Stimulated activated CD4-positive, alpha-beta T cell treated with anti-CD3 and anti-CD28 coated beads, TNF-alpha, amount 100 ng/mL, for 24 hours (primary cell): ENCODE measurements around the gene DNAJC5.
"Not testable (repeated sequence)": the region's sequence is repeated elsewhere in the genome, so short reads cannot be mapped to it uniquely, and the experiment has no call there.

Experiments used
- DNase-seq, 3 experiments: peaks; one replicate each; pipeline ENCODE4 v3.0.0-alpha.2; 2020; ENCODE audit warnings: low read depth in 3 of 3

Gene DNAJC5

DNA sequence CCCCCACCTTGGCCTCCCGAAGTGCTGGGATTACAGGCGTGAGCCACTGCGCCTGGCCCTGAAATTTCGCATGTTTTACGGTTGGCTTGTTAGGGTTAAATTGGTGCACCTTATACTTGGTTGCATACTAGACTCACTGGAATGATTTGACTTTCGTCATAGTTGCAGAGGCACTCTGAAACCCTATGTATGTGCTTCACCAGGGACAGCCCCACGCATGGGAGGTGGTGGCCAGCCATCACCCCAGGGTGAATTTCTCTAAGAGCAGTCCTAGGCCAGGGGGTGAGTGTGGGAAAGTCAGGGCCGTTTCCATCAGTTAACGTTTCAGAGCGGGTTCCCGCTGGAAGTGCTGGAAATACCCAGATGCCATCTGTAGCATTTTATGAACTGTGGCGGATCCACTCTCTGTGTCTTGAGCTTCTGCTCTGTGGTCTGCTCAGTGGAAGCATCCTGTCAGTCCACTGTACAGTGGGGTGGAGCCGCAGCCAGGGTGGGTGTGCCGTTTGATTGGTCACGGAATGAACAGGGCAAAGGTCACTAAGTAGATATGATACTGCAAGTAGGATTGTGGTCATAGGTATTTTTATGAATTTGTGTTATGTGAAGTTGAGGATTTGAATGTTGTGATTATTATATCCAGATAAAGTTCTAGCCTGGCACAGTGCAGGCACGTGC is 13.2 kb downstream of the DNAJC5 start:
- no peak for DNase-seq

DNA sequence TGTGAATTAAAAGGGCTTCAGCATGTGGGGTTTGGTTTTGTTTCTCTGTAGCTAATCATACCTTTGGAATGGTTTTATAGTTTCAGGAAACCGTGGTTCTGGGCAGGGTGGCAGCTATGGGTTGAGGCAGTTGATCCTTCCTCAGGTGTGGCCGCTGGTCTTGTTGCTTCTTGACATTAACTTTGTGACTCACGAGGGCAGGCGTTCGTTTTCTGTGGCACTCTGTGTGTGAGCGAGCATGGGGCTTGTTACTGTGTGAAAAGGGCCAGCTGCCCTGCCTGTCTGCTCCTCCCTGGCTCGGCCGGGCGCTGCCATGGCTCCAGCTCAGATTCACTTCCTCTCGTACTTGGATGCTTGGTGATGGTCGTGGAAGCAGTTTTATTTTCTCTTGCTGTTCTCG is 16.2 kb downstream of the DNAJC5 start:
- DNase-seq: no peak

DNA sequence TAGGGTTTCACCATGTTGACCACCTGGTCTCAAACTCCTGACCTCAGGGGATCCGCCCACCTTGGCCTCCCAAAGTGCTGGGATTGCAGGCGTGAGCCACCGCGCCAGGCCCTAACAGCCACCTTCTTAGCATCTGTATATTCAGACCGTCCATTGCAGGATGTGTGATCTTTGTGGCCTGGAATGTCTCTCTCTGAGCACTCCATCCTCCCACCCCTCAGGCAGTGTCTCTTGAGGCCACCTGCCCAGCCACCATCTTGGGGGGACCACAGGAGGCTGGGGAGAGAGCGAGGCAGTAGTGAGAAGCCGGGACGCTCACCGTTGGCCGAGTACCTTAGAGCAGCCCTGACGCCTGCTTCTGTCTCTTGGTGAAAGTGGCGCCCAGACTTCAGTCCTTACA is 18.8 kb downstream of the DNAJC5 start:
- DNase-seq: no peak

DNA sequence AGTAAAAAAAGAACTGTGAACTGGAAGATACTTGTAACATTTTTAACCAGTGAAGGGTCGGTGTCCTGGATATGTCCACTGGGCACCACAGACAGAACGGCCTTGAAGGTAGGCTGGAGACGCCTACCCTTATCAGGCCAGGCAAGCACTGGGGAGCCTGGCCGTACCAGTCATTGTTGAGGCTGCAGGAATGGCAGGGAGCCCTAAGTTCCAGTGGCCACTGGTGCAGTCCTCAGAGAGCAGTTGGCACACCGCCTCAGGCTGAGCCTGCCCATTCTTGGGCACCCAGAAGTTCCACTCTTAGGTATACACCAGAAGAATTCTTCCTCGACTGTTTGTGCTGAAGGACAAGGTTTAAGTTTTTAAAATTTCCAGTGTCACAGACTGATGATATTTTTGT is 20.5 kb downstream of the DNAJC5 start:
- DNase-seq: no peak

DNA sequence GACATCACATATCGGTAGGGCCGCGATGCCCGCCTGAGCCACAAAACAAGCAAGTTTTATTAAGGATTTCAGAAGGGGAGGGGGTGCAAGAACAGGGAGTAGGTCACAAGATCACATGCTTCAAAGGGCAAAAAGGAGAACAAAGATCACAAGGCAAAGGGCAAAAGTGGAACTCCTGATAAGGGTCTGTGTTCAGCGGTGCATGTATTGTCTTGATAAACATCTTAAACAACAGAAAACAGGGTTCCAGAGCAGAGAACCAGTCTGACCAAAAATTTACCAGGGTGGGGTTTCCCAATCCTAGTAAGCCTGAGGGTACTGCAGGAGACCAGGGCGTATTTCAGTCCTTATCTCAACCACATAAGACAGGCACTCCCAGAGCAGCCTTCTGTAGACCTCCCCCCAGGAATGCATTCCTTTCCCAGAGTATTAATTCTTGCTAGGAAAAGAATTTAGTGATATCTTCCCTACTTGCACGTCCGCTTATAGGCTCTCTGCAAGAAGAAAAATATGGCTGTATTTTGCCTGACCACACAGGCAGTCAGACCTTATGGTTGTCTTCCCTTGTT is 21.5 kb downstream of the DNAJC5 start:
- DNase-seq: not testable (repeated sequence)

- no peak for DNase-seq
These were observed 22.9 kb downstream of the DNAJC5 start for GRCh38 chr20:63917811-63918210.

- no peak for DNase-seq
These were observed 24.2 kb downstream of the DNAJC5 start for GRCh38 chr20:63919130-63919529.

DNA sequence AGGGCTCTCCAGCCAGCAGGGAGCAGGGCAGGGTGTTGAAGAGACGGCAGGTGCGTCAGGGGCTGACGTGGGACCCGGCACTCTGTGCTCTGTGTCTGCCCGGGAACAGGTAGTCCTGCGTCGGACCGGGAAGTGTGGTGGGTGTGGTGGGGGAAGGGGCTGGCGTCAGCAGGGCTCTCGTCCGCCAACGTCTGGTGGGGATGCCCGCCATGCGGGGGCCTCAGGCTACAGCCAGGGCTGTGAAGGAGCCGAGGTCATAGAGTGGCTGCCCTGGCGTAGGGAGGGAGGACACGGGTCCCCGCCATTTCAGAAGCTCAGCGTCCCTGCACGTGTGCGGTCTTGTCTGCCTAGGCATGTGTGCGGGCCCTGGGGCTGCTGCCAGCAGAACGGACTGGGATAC is 25.3 kb downstream of the DNAJC5 start:
- no peak for DNase-seq

GRCh38 chr20:63923651-63924050 is 28.7 kb downstream of the DNAJC5 start:
- DNase-seq: no peak

DNA sequence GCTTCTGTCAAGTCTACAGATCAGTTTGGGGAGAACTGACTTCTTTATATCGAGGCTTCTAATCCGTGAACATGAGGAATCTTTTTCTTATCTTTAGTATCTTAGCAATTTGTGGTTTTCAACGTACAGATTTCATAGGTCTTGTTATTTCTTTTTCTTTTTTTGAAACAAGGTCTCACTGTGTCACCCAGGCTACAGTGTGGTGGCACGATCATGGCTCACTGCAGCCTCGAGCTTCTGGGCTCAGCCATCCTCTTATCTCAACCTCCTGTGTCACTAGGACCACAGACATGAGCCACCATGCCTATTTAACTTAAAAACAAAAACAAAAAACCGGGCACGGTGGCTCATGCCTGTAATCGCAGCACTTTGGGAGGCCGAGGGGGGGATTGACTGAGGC is 29.3 kb downstream of the DNAJC5 start:
- DNase-seq: no peak

- no peak for DNase-seq
These were observed 31.4 kb downstream of the DNAJC5 start for GRCh38 chr20:63926298-63926697.

DNA sequence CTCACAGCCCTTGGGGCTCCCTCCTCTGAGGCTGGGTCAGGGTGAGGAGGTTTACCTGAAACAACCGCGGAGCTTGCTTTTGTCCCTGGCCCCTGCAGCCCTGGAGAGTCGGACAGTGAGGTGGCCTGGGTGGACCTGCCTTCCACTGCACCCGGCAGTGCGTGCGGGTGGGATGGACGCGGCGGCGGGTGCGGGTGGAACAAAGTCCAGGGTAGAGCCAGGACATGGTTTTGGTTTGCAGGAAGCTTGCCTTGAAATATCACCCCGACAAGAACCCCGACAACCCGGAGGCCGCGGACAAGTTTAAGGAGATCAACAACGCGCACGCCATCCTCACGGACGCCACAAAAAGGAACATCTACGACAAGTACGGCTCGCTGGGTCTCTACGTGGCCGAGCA is 34.1 kb downstream of the DNAJC5 start:
- no peak for DNase-seq

DNA sequence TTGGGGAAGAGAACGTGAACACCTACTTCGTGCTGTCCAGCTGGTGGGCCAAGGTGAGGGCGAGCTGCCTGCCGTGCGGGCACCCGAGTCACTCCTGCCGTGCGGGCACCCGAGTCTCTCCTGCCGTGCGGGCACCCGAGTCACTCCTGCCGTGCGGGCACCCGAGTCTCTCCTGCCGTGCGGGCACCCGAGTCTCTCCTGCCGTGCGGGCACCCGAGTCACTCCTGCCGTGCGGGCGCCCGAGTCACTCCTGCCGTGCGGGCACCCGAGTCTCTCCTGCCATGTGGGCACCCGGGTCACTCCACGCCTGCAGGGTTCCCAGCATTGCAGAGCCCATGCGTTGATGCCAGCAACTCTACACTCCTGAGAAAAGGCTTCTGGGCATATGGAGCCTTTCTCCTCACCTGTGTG is 34.6 kb downstream of the DNAJC5 start:
- DNase-seq: not testable (repeated sequence)

DNA sequence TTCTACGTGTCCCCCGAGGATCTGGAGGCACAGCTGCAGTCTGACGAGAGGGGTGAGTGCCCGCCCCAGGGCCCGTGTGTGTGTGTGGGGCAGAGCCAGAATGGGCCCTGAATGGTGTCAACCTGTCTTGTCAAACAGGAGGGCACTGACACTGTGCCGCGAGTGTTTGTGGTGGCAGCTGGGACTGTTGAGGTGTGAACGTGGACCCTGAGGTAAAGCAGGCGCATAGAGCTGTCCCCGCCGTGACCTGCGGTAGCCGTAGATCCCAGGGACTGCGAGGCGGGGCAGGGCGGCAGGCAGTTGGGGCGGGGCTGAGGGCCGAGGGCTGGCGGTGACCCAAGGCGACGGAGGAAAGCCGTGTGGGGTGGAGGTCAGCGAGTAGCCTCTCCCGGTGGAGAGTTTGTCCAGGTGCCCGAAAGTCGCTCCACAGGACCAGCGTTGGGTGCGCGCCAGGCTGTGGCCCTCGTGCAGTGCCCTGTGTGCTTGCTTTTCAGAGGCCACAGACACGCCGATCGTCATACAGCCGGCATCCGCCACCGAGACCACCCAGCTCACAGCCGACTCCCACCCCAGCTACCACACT is 36.1 kb downstream of the DNAJC5 start:
- no peak for DNase-seq

DNA sequence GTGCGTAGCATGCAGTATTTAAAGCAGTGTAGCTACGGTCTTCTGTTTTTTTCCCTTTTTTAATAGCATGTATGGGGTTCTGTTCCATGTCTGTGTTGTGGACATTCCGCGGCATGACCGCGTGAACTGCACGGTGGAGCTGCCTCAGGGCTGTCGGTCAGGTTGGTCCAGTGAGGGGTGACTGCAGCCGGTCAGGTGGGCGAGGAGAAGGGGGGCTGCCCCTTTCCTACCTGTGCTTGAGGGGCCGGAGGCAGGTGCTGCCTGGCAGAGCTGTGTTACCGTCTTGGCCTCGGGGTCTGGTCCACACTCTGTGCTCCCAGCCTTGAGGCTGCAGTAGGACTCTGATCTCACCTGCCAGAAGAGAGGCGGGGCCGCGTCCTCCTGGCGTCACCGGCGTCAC is 36.8 kb downstream of the DNAJC5 start:
- DNase-seq: no peak

- no peak for DNase-seq
These were observed 37.8 kb downstream of the DNAJC5 start for GRCh38 chr20:63932606-63933160.

- DNase-seq: no peak
These were observed 38.7 kb downstream of the DNAJC5 start for GRCh38 chr20:63933646-63934045.

DNA sequence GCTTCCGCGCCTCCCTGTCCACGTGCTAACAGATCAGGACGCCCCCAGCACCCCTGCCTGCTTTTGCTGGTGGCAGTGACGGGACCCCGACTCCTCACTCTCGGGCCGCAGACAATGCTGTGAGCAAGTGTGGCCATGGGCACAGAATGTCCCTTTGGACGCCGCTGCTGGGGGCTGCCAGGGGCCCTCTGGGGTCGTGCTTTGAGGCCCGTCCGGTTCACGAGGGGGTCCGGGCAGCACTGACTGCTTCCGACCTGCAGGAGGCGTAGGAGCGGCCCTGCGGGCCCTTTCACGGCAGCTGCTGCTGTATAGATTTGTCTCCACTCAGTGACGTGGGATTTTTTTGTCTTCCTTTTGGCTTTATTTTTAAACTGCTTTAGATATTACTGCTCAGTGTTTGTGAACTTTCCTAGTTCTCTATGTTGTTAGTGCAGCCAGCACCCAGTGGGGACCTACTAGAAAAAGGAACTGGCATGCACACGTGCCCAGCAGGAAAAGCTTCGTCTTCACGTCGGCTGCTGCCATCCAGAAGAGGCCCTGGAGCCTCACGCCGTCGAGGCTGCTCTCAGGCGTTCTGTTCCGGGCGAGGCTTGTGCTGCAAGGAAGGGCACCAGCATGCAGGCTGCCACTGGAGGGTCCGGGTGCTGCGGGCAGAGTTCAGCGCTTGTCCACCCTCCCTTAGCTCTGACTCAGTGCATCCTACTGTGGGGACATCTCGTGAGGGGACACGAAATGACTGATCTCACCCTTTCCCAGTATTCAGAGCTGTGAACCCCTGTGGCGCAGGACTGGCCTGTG is 39.5 kb downstream of the DNAJC5 start:
- DNase-seq: no peak

GRCh38 chr20:63935447-63935846 is 40.5 kb downstream of the DNAJC5 start:
- DNase-seq: no peak

DNA sequence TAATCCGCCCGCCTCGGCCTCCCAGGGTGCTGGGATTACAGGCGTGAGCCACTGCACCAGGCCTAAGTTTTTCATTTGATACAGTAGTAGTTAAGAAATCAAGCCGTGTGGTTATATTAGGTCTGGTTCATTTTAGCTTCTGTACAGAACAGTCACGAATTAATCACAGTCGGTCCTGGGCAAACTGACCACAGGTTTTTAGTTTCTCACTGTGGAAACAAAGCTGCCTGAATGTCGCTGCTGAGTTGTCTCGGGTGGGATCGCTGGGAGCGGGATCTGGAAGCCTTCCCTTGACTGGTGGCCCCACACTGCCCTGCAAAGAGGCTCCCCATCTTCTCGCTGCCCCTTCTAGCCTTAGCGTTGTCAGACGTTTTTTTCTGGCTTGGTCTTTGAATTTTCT is 42.7 kb downstream of the DNAJC5 start:
- DNase-seq: no peak

- DNase-seq: no peak
These were observed 44.4 kb downstream of the DNAJC5 start for GRCh38 chr20:63939061-63939935.
